SJSA1 (cell line): Measurements from ENCODE around the gene MALAT1. TPM values are rescaled to one million over a fixed set of nuclear protein-coding genes. Genes with fewer than 3 reads are reported as not detected.

ENCODE experiments used
- DNase-seq, 2 experiments: peaks; one replicate each; pipeline ENCODE4 v3.0.0-alpha.2; 2015 to 2020; ENCODE audit warnings: low spot score in 2 of 2, low read depth in 1 of 2
- H3K27ac ChIP-seq: fragments of 250-450 bp; sonication (Bioruptor Pico); 2 replicates; pipeline ENCODE4 v1.5.1; 2020; ENCODE audit warnings: mild to moderate bottlenecking, moderate library complexity
- H3K27me3 ChIP-seq: fragments of 250-450 bp; sonication (Bioruptor Pico); replicated peaks from 2 replicates; pipeline ENCODE4 v1.5.1; 2020; ENCODE audit warnings: mild to moderate bottlenecking, moderate library complexity
- H3K36me3 ChIP-seq: fragments of 250-450 bp; sonication (Bioruptor Pico); 2 replicates; pipeline ENCODE4 v1.5.1; 2020; ENCODE audit warnings: mild to moderate bottlenecking
- H3K4me1 ChIP-seq: fragments of 250-450 bp; sonication (Bioruptor Pico); replicated peaks from 2 replicates; pipeline ENCODE4 v1.6.1; 2021; ENCODE audit warnings: mild to moderate bottlenecking
- H3K4me3 ChIP-seq: fragments of 250-450 bp; sonication (Bioruptor Pico); 2 replicates; pipeline ENCODE4 v1.5.1; 2020; ENCODE audit warnings: mild to moderate bottlenecking
- H3K9me3 ChIP-seq: fragments of 250-450 bp; sonication (Bioruptor Pico); replicated peaks from 2 replicates; pipeline ENCODE4 v1.5.1; 2020; ENCODE audit warnings: mild to moderate bottlenecking
- total RNA-seq: library from RNA; depleted of rRNA; stranded (reverse); fragments of >200 nt; shearing (Covaris generic); gene quantifications from 2 replicates; pipeline ENCODE4 v1.2.3, GENCODE V29; 2014

The MALAT1 gene
- total RNA-seq, 1 experiment from 2014 or later, result 2,210 TPM

DNA sequence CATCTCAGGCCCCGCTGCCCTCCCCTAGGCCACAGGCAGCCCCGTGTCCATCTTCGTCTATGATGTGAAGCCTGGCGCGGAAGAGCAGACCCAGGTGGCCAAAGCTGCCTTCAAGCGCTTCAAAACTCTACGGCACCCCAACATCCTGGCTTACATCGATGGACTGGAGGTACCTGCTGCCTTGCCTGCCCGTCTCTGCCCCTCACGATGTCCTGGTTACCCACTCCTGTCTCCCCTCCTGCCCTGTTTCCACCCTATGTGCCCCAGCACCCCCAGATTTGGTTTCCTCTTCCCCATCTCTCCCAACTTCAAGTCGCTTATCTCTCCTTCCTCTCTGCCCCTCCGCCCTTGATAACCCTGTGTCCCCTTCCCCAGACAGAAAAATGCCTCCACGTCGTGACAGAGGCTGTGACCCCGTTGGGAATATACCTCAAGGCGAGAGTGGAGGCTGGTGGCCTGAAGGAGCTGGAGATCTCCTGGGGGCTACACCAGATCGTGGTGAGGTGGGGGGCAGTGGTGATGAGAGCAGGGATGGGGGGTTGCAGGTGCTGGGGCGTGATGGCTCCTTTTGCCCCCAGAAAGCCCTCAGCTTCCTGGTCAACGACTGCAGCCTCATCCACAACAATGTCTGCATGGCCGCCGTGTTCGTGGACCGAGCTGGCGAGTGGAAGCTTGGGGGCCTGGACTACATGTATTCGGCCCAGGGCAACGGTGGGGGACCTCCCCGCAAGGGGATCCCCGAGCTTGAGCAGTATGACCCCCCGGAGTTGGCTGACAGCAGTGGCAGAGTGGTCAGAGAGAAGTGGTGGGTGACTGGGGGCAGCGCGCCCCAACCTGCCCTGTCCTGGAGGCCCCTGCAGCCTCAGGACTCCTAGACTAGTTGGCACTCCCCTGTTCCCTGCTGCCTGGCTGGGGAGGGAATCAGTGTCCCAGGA lies 27.0 kb downstream of the MALAT1 start:
- peak overlapping the region; percentile 84 for H3K27ac ChIP-seq
- H3K4me3 ChIP-seq, result peak overlapping the region; percentile 98
- DNase-seq, result peak in 1 of 2 experiments; percentile 56
- H3K4me1 ChIP-seq, result peaks cover 18% of the 10 kb centered on the region
- H3K36me3 ChIP-seq, result peaks cover 59% of the 10 kb centered on the region
- H3K27me3 ChIP-seq, result no peaks in the 10 kb centered on the region
- 0 out of 2 replicates have a peak, but pooled peaks cover 2% of the 10 kb centered on the region for H3K9me3 ChIP-seq

GRCh38 chr11:65526744-65527143 lies 27.9 kb downstream of the MALAT1 start:
- H3K4me1 ChIP-seq, result peaks cover 18% of the 10 kb centered on the region
- peaks cover 69% of the 10 kb centered on the region for H3K36me3 ChIP-seq
- DNase-seq, result no peak
- H3K27ac ChIP-seq, result no peak overlapping the region
- 0 out of 2 replicates have a peak, but pooled peaks cover 2% of the 10 kb centered on the region for H3K9me3 ChIP-seq
- H3K27me3 ChIP-seq, result no peaks in the 10 kb centered on the region
- no peak overlapping the region for H3K4me3 ChIP-seq

GRCh38 chr11:65528819-65529350 lies 30.0 kb downstream of the MALAT1 start:
- peaks cover 18% of the 10 kb centered on the region for H3K4me1 ChIP-seq
- DNase-seq, result no peak
- H3K36me3 ChIP-seq, result peaks cover 90% of the 10 kb centered on the region
- H3K9me3 ChIP-seq, result 0 out of 2 replicates have a peak, but pooled peaks cover 2% of the 10 kb centered on the region
- no peak overlapping the region for H3K27ac ChIP-seq
- H3K4me3 ChIP-seq, result no peak overlapping the region
- no peaks in the 10 kb centered on the region for H3K27me3 ChIP-seq

DNA sequence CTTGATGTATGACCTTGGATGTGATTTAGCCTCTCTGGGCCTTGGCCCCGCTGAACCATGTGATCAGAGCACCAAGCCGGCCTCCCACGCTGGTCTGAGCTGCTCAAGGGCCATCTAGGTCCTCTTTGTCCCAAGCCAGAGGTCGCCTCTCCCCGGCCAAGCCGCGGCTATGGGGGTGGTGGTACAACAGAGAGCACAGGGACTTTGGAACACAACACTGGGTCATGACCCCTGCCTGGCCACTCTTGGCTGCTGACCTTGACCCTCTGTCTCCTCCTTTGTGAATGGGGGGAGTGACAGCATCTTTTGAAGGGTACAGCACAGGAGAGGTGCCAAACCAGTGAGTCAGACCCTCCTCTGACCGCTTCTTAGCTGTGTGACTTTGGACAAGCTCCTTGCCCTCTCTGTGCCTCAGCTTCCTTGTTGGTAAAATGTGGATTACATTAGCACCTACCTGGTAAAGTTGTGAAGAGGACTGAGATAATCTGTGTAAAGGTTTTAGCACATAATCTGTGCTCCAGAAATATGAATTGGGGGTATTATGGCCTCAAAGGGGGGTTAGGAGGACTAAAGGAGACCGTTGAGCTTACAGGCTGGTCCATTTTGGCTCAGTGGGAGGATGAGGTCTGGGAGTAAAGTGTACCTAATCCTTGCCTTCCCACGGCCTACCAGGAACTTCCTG lies 30.8 kb downstream of the MALAT1 start:
- Histone ChIP-seq H3K36me3 (peaks cover 95% of the 10 kb centered on the region), H3K4me1 (peaks cover 12% of the 10 kb centered on the region), H3K9me3 (no peaks in the 10 kb centered on the region), H3K27ac (no peak overlapping the region), H3K27me3 (no peaks in the 10 kb centered on the region), H3K4me3 (no peak overlapping the region)
- peak in 1 of 2 experiments; percentile 56 for DNase-seq

- peak in 1 of 2 experiments; percentile 58 for DNase-seq
- no peaks in the 10 kb centered on the region for H3K9me3 ChIP-seq
- H3K4me3 ChIP-seq, result no peak overlapping the region
- H3K4me1 ChIP-seq, result peaks cover 12% of the 10 kb centered on the region
- no peak overlapping the region for H3K27ac ChIP-seq
- no peaks in the 10 kb centered on the region for H3K27me3 ChIP-seq
- peaks cover 98% of the 10 kb centered on the region for H3K36me3 ChIP-seq
Measured at GRCh38 chr11:65530157-65530496, 31.3 kb downstream of the MALAT1 start.

GRCh38 chr11:65532388-65533064 lies 33.7 kb downstream of the MALAT1 start:
- DNase-seq, result peak in 1 of 2 experiments; percentile 59
- H3K4me1 ChIP-seq, result no peaks in the 10 kb centered on the region
- no peaks in the 10 kb centered on the region for H3K9me3 ChIP-seq
- H3K4me3 ChIP-seq, result no peak overlapping the region
- peaks cover 96% of the 10 kb centered on the region for H3K36me3 ChIP-seq
- H3K27me3 ChIP-seq, result no peaks in the 10 kb centered on the region
- H3K27ac ChIP-seq, result no peak overlapping the region

DNA sequence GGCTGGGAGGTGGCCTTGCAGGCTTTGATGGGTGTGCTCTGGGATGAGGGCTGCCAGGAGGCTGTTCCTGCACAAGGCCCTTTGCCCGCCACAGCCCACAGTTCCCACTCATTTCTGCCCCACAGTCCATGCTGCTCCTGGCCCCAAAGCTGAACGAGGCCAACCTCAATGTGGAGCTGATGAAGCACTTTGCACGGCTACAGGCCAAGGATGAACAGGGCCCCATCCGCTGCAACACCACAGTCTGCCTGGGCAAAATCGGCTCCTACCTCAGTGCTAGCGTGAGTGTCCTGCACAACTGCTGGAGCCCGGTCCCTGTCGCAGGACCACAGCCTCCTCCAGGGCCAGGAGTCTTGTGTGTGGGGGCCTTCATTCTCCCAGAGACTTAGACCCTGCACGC lies 36.3 kb downstream of the MALAT1 start:
- Histone ChIP-seq H3K4me1 (peaks cover 6% of the 10 kb centered on the region), H3K27ac (no peak overlapping the region), H3K4me3 (no peak overlapping the region), H3K27me3 (no peaks in the 10 kb centered on the region), H3K9me3 (0 out of 2 replicates have a peak, but pooled peaks cover 3% of the 10 kb centered on the region), H3K36me3 (peaks cover 96% of the 10 kb centered on the region)
- peak in 1 of 2 experiments; percentile 54 for DNase-seq

DNA sequence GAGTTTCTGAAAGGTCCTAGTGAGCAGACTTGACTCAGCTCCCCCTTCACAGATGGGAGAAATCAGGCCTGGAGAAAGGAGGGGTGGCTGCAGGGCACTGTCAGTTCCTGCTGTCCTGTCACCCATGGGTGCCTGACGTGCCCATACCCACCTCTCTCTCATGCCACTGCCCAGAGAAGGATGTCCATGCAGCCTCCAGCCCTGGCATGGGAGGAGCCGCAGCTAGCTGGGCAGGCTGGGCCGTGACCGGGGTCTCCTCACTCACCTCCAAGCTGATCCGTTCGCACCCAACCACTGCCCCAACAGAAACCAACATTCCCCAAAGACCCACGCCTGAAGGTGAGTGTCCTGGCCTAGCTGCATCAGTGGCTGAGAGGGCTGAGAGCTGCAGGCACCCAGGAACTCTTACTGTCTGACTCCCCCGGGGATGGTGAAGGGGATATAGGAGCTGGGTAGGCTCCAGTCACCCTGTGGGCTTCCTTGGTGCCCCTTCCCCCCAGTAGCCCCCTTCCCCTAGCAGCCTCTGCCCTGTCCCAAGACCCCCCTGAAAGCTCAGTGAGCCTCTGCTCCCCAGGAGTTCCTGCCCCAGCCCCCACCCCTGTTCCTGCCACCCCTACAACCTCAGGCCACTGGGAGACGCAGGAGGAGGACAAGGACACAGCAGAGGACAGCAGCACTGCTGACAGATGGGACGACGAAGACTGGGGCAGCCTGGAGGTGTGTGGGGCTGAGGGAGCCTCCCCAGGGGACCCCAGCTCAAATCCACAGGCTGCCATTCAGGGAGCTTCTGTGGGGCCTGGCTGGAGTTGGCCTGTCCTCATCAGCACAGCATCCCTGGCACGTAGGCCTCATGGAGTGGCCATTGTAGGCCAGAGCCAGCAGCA lies 37.8 kb downstream of the MALAT1 start:
- DNase-seq, result peak in 1 of 2 experiments; percentile 53
- H3K4me3 ChIP-seq, result no peak overlapping the region
- no peaks in the 10 kb centered on the region for H3K27me3 ChIP-seq
- H3K9me3 ChIP-seq, result 0 out of 2 replicates have a peak, but pooled peaks cover 3% of the 10 kb centered on the region
- no peak overlapping the region for H3K27ac ChIP-seq
- peaks cover 83% of the 10 kb centered on the region for H3K36me3 ChIP-seq
- peaks cover 19% of the 10 kb centered on the region for H3K4me1 ChIP-seq

GRCh38 chr11:65537296-65537597 lies 38.4 kb downstream of the MALAT1 start:
- Histone ChIP-seq H3K27me3 (no peaks in the 10 kb centered on the region), H3K36me3 (peaks cover 77% of the 10 kb centered on the region), H3K27ac (no peak overlapping the region), H3K4me3 (no peak overlapping the region), H3K9me3 (0 out of 2 replicates have a peak, but pooled peaks cover 3% of the 10 kb centered on the region), H3K4me1 (peaks cover 19% of the 10 kb centered on the region)
- DNase-seq, result no peak

DNA sequence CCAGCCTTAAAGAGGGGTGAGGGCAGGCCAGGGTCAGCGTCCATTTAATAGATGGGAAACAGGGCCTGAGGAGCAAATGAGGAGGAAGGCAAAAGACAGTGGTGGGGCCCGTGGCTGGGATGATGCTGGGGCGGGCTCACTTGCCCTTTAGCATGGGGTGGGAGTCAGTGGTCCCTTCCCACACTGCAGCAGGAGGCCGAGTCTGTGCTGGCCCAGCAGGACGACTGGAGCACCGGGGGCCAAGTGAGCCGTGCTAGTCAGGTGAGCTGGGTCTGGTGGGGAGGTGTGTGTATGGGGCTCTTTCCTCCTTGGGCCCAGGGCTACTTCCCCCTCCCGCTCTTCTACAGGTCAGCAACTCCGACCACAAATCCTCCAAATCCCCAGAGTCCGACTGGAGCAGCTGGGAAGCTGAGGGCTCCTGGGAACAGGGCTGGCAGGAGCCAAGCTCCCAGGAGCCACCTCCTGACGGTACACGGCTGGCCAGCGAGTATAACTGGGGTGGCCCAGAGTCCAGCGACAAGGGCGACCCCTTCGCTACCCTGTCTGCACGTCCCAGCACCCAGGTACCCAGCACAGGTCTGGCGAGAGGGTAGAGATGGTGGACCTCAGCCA lies 38.9 kb downstream of the MALAT1 start:
- H3K4me3 ChIP-seq, result no peak overlapping the region
- peaks cover 19% of the 10 kb centered on the region for H3K4me1 ChIP-seq
- 0 out of 2 replicates have a peak, but pooled peaks cover 3% of the 10 kb centered on the region for H3K9me3 ChIP-seq
- no peaks in the 10 kb centered on the region for H3K27me3 ChIP-seq
- peak in 1 of 2 experiments; percentile 52 for DNase-seq
- H3K36me3 ChIP-seq, result peaks cover 72% of the 10 kb centered on the region
- H3K27ac ChIP-seq, result no peak overlapping the region

DNA sequence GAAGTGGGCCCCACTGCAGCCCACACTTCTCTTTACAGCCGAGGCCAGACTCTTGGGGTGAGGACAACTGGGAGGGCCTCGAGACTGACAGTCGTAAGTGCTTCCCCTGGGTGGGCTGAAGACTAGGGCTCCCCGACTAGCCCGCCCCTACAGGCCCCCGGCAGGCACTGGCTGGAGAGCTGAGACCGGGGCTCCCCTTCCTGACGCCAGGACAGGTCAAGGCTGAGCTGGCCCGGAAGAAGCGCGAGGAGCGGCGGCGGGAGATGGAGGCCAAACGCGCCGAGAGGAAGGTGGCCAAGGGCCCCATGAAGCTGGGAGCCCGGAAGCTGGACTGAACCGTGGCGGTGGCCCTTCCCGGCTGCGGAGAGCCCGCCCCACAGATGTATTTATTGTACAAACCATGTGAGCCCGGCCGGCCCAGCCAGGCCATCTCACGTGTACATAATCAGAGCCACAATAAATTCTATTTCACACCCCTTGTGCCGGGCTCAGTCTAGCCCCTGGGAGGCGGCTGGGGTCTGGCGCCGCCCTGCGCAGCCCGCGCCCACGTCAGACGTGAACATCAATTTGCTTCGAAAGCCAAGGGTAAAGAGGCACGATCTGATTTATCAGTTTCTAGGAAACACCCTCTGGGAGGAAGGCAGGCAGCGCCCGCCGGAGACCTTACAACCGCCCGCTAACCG lies 39.5 kb downstream of the MALAT1 start:
- Histone ChIP-seq H3K36me3 (peaks cover 66% of the 10 kb centered on the region), H3K27ac (no peak overlapping the region), H3K4me3 (no peak overlapping the region), H3K9me3 (0 out of 2 replicates have a peak, but pooled peaks cover 3% of the 10 kb centered on the region), H3K4me1 (peaks cover 19% of the 10 kb centered on the region), H3K27me3 (no peaks in the 10 kb centered on the region)
- peak in 1 of 2 experiments; percentile 56 for DNase-seq
